GM21360 (cell line): Measurements from ENCODE around the gene GALM.
"Not testable (repeated sequence)": the region's sequence is repeated elsewhere in the genome, so short reads cannot be mapped to it uniquely, and the experiment has no call there.

Source experiments
- ATAC-seq: cut with Tn5 transposase; IDR thresholded peaks from one replicate; pipeline ENCODE4 v1.9.1; 2021; ENCODE audit warnings: mild to moderate bottlenecking, moderate library complexity; ENCODE audit not compliant: unreplicated experiment

The GALM gene

GRCh38 chr2:38737000-38737698 lies 71.2 kb downstream of the GALM start:
- ATAC-seq: not testable (repeated sequence)

DNA sequence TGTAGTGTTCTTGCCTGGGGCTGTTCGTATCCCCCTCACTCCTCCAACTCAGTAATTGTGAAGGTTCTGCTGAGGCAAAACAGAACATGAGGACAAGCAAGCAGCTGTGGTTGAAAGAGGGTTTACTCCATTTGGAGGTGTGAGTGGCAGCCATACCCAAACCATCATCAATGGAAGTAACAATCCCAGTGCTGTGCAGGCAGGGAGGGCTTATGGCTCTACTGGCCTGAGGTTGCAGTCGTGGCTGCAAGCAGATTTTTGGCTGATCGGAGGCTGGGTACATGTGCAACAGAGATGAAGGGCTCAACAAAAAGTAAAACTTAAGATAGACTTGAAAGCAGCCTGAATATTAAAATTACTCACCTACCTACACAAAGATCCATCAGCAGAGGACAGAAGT lies 72.0 kb downstream of the GALM start:
- ATAC-seq: no peak

- ATAC-seq: no peak
Observed at GRCh38 chr2:38739524-38739923, 73.6 kb downstream of the GALM start.

- ATAC-seq: no peak
Observed at GRCh38 chr2:38740851-38741731, 75.2 kb downstream of the GALM start.

DNA sequence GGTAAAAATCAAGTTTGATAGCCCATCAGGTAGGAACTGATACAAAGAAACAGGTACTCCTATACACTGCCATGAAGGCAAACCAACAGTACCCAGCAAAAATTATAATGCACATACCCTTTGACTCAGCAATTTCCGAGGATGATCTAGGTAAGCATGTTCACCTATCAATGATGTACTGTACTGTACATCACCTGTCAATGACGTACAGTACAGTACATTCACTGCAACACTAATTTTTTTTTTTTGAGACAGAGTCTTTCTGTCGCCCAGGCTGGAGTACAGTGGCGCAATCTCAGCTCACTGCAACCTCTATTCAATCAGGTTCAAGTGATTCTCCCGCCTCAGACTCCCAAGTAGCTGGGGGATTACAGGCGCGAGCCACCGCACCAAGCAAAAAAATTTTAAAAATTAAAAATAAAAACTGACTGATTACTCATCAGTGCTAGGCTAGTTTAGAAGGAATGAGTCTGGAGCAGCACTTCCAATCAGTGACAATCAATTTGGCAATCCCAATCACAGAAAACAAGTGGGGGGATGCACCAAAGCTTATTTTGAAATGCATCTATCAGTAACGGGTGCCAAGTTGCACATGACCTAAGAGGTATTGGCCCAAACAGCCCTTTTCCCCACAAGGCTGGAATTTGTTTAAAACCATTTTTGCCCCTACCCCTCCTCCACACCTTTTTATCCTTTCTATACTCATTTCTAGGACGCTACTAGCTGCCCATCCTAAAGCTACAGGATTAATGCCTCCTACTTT lies 77.1 kb downstream of the GALM start:
- no peak for ATAC-seq

- ATAC-seq: no peak
Observed at GRCh38 chr2:38743672-38744398, 77.9 kb downstream of the GALM start.

- ATAC-seq: no peak
Observed at GRCh38 chr2:38744399-38744780, 78.5 kb downstream of the GALM start.

DNA sequence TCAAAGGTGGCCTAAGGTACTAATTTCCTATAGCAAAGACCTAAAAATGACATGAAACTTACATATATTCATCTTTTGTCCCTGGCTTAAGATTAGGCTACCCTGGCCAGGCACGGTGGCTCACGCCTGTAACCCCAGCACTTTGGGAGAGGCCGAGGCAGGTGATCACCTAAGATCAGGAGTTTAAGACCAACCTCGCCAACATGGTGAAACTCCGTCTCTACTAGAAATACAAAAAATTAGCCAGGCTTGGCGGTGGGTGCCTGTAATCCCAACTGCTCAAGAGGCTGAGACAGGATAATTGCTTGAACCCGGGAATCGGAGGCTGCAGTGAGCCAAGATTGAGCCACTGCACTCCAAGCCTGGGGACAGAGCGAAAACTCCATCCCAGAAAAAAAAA lies 79.4 kb downstream of the GALM start:
- no peak for ATAC-seq

DNA sequence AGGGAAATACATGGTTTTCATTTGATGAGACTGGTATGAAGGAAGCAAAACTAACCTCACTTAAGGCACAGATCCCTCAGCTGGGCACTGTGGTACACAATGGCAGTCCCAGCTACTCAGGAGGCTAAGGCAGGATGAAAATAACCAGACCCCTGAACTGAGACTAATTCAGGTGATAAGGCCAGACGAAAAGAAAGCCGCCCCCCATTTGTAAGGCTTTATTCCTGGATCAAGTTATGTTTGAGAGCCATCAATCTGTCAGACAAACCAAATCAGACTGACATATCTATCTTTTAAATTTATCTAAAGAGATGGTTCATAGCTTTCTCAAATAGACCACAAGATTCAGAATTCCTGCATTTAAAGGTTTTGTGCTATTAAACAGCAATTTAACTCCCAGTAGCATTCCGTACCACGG lies 81.1 kb downstream of the GALM start:
- no peak for ATAC-seq

DNA sequence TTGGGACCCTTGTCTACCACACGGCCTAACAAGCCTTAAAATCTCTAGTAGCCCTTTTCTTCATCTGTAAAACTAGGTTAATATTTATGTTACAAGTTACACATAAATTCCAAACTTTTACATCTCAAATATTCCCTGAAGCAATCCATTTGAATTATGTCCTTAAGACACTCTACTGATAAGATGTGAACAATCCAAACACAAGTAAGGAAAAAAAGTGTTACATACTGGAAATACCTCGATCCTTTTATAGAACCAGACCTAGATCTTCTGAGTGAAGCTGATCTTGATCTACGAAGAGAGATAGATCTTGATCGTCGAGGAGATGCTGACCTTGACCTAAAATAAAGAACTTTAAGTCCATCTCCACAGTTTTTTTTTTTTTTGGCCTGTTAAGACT lies 81.9 kb downstream of the GALM start:
- no peak for ATAC-seq

DNA sequence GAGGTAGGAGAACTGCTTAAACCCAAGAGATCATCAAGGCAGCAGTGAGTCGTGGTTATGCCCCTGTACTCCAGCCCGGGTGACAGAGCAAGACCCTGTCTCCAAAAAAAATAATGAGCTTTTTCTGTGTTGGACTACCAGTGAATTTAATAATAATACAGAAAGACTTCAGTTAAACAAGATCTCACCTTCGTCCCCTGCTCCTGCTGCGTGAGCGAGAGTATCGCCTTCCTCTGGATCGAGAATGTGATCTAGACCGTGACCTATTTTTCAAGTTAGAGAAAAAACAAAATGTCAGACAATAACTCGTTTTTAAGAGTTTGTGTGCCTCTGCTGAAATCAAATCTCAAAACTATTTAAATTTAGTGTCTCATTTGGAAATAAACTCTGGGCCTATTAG lies 82.5 kb downstream of the GALM start:
- ATAC-seq: no peak

DNA sequence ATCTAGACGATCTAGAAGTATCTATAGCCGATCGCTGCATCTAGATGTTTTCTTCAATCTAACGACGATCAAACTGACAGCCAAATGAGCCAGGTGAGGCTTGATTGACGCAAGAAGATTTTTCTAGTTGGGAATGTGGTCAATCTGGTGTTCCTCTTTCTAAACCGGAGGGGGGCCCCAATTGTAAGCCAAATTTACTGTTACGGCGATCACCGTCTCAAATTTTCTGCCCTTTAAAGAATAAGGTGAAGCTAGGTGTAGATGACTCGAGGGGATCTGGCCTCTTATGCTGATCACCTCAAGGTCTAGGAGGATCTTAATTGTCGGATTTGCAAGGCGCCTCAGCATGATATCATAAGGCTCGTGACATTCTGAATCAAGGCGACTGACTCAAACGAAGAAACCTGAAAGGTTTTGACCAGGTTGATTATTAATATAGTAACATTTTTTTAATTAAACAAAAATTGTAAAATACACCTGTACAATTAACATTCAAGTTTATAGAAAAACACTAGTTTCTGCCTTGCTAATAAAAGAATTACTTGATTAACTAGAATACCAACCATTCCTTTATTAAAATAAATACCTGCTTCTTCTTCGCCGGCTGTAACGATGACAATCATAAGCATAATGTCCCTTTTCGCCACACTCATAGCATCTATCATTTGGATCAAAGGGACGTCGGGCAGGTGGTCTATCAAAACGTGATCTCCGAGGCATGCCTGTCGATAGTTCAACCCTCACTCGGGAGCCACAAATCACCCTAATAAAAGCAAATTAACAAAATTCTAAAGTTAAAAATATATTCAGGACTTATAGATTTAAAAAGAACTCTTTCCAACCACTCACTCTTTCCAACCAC lies 83.3 kb downstream of the GALM start:
- no peak for ATAC-seq

GRCh38 chr2:38750011-38750890 lies 84.3 kb downstream of the GALM start:
- peak; percentile 38 for ATAC-seq

GRCh38 chr2:38750891-38751595 lies 85.1 kb downstream of the GALM start, which contains the start of gene SRSF7:
SRSF7 (minus strand) TSS chr2:38751361; CDS start chr2:38751256, 105 bp downstream.
- peak; percentile 73 for ATAC-seq

GRCh38 chr2:38751596-38752410 lies 85.9 kb downstream of the GALM start:
- peak; percentile 4 for ATAC-seq

DNA sequence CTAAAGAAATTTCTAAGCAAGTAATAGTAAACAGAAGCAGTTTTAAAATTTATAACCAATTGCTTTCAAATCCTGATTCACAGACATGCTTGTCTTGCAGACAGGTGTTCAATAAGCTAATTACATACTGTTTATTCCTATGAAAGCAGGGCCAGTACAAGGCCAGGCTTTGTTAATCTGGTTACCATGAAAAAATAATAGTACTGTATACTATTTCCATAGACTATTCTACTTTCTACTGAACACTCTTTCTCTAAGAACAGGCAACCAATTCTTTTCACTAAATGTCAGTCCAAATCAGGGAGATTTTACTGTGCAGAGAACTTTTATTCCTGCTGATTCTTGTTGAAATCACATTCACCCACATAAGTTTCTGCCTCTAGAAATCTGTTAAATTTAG lies 88.1 kb downstream of the GALM start:
- no peak for ATAC-seq

GRCh38 chr2:38754506-38754905 lies 88.6 kb downstream of the GALM start:
- no peak for ATAC-seq
